ENCODE measurements around the gene LYRM9. TPM values are rescaled to one million over a fixed set of nuclear protein-coding genes. Genes with fewer than 3 reads are reported as not detected.
A peak's percentile ranks its signal among the peaks of the same experiment; 100 is the strongest.

LYRM9 gene
- total RNA-seq, 1 experiment from 2014 or later: 0.97 TPM

DNA sequence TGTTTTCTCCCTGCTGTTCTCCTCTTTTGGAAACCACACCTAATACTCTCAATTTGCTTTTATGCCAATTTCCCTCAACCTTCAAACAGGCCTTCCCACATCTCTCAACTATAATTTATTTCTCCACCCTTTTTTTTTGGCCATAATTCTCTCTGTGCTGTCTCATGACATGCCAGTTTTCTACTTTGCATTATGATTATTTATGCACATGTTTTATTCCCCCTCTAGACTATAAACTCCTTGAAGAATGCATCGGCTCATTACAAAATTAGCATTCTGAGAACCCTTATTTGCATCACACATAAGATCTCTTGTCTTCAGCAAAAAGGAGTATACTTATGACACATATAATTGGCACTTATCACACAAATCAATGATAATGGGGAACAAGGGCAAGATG, 10.9 kb upstream of the LYRM9 start:
- no peaks in the 10 kb centered on the region for H3K79me2 ChIP-seq (ENCODE audit: low read length)
- H3K9ac ChIP-seq (ENCODE audit: low read length): no peak overlapping the region
- H3K9me2 ChIP-seq (replicated peaks; ENCODE audit: insufficient read depth, low read length): no peaks in the 10 kb centered on the region
- H3K4me2 ChIP-seq (ENCODE audit: low read depth, low read length, poor library complexity, severe bottlenecking): no peak overlapping the region
- no peaks in the 10 kb centered on the region for H3K36me3 ChIP-seq (ENCODE audit: insufficient read depth, low read length)
- H3K27ac ChIP-seq (ENCODE audit: low read length): no peak overlapping the region
- H2AFZ ChIP-seq (ENCODE audit: low read length): no peak overlapping the region
- H3K4me1 ChIP-seq (ENCODE audit: low read length): no peaks in the 10 kb centered on the region
- no peaks in the 10 kb centered on the region for H3K9me3 ChIP-seq (ENCODE audit: low read length)
- no peak for DNase-seq
- no peak overlapping the region for H3K4me3 ChIP-seq (ENCODE audit: low read length)
- H3K27me3 ChIP-seq (ENCODE audit: low read length): 0 out of 2 replicates have a peak, but pooled peaks cover 4% of the 10 kb centered on the region
- no peaks in the 10 kb centered on the region for H4K20me1 ChIP-seq (ENCODE audit: insufficient read depth, low read depth, low read length)

DNA sequence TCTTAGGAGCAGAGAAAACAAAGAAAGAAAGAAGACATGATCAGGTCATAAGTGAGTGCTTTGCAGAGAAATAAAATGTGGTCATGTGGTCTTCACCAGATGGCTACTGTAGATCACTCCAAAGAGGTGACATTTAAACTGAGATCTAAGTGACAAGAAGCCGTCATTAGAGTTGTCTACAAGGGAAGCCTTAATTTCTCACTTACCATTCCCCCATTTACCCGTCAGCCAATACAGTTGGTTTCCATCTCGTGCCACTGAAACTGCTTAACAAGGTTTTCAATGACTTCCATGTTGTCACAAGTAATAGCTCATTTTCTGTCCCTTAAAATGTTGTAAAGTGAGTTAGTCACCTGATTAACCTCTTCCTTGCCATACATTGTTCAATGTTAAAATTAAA, 6.4 kb upstream of the LYRM9 start:
- Histone ChIP-seq H3K4me2 (ENCODE audit: low read depth, low read length, poor library complexity, severe bottlenecking) (no peak overlapping the region), H3K27me3 (ENCODE audit: low read length) (no peaks in the 10 kb centered on the region), H2AFZ (ENCODE audit: low read length) (no peak overlapping the region), H3K9ac (ENCODE audit: low read length) (no peak overlapping the region), H3K4me1 (ENCODE audit: low read length) (peaks cover under 1% of the 10 kb centered on the region), H3K36me3 (ENCODE audit: insufficient read depth, low read length) (no peaks in the 10 kb centered on the region), H3K4me3 (ENCODE audit: low read length) (no peak overlapping the region), H3K79me2 (ENCODE audit: low read length) (no peaks in the 10 kb centered on the region), H3K9me3 (ENCODE audit: low read length) (no peaks in the 10 kb centered on the region), H3K9me2 (replicated peaks; ENCODE audit: insufficient read depth, low read length) (no peaks in the 10 kb centered on the region), H4K20me1 (ENCODE audit: insufficient read depth, low read depth, low read length) (no peaks in the 10 kb centered on the region), H3K27ac (ENCODE audit: low read length) (no peak overlapping the region)
- DNase-seq: no peak

DNA sequence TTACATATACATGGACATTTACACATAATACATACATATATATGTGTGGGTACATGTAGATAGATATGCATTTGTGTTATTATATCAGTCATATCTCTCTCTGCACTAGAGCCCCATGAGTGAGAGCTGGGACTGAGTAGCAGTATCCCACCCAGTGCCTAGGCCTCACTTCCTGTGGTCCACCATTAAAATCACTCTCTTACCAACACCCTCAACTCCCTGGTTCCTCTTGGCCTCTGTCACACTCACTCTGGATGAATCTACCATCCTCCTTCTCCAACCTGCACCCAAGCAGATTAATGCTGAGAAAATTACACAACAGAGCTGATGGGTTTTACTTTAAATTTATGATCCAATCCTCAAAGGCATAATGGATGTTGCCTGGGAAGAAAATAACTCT, 4.9 kb upstream of the LYRM9 start:
- no peak overlapping the region for H3K27ac ChIP-seq (ENCODE audit: low read length)
- H4K20me1 ChIP-seq (ENCODE audit: insufficient read depth, low read depth, low read length): no peaks in the 10 kb centered on the region
- no peaks in the 10 kb centered on the region for H3K36me3 ChIP-seq (ENCODE audit: insufficient read depth, low read length)
- no peak overlapping the region for H3K4me3 ChIP-seq (ENCODE audit: low read length)
- DNase-seq: no peak
- no peaks in the 10 kb centered on the region for H3K9me2 ChIP-seq (replicated peaks; ENCODE audit: insufficient read depth, low read length)
- H3K9me3 ChIP-seq (ENCODE audit: low read length): no peaks in the 10 kb centered on the region
- no peaks in the 10 kb centered on the region for H3K79me2 ChIP-seq (ENCODE audit: low read length)
- no peak overlapping the region for H3K4me2 ChIP-seq (ENCODE audit: low read depth, low read length, poor library complexity, severe bottlenecking)
- H3K27me3 ChIP-seq (ENCODE audit: low read length): no peaks in the 10 kb centered on the region
- H3K4me1 ChIP-seq (ENCODE audit: low read length): peaks cover 13% of the 10 kb centered on the region
- H3K9ac ChIP-seq (ENCODE audit: low read length): no peak overlapping the region
- no peak overlapping the region for H2AFZ ChIP-seq (ENCODE audit: low read length)

DNA sequence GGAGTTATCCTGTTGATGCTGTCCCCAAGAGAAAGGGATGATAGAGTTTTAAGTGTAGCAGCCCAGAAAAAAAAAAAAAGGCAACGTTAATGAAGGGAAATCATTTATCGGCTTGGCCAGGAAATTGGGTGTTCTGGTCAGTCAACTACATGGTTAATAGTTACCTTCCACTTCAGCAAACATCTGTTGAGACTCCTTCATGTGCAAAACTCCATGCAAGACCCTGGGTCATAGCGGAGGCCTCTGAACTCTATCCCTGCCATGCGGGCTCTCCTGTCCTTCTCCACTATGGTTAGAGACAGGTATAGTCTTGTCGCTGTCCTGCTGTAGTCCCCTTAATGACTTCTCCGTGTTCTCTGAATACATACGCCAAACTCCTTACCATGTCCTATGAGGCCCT, 3.5 kb upstream of the LYRM9 start:
- H3K9ac ChIP-seq (ENCODE audit: low read length): no peak overlapping the region
- no peak overlapping the region for H3K4me2 ChIP-seq (ENCODE audit: low read depth, low read length, poor library complexity, severe bottlenecking)
- no peak overlapping the region for H3K4me3 ChIP-seq (ENCODE audit: low read length)
- H3K27me3 ChIP-seq (ENCODE audit: low read length): no peaks in the 10 kb centered on the region
- H3K4me1 ChIP-seq (ENCODE audit: low read length): peaks cover 18% of the 10 kb centered on the region
- H3K27ac ChIP-seq (ENCODE audit: low read length): no peak overlapping the region
- no peaks in the 10 kb centered on the region for H3K79me2 ChIP-seq (ENCODE audit: low read length)
- H2AFZ ChIP-seq (ENCODE audit: low read length): no peak overlapping the region
- H3K9me3 ChIP-seq (ENCODE audit: low read length): no peaks in the 10 kb centered on the region
- H4K20me1 ChIP-seq (ENCODE audit: insufficient read depth, low read depth, low read length): no peaks in the 10 kb centered on the region
- DNase-seq: no peak
- H3K9me2 ChIP-seq (replicated peaks; ENCODE audit: insufficient read depth, low read length): no peaks in the 10 kb centered on the region
- H3K36me3 ChIP-seq (ENCODE audit: insufficient read depth, low read length): no peaks in the 10 kb centered on the region

DNA sequence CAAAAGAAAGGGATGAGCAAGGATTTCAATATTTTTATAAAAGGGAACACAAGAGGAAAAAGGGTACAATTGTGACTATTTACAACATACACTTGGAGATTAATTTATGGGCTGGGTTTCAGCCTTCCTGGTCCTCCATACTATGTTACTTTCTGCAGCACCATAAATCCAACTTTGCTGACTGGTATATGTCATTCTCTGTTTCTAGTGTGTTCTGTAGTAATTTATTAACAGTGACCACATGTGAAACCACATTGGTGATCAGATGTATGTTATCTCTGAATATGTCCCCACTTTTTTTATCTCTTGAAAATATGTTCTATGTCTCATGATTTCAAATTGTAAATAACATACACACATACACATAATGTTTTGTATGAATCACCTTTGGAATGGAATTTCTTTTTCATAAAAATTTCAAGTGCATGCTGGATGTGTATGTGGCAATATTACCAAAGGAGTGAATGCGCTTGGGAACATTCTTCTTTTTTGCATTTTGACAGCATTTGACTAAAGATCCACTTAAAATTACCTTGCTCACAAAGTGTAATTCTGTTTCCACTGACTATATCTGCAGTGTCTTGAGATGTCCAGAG, 2.9 kb upstream of the LYRM9 start:
- no peaks in the 10 kb centered on the region for H4K20me1 ChIP-seq (ENCODE audit: insufficient read depth, low read depth, low read length)
- no peak overlapping the region for H3K4me3 ChIP-seq (ENCODE audit: low read length)
- no peak for DNase-seq
- H3K4me1 ChIP-seq (ENCODE audit: low read length): peaks cover 18% of the 10 kb centered on the region
- no peak overlapping the region for H3K4me2 ChIP-seq (ENCODE audit: low read depth, low read length, poor library complexity, severe bottlenecking)
- no peaks in the 10 kb centered on the region for H3K9me3 ChIP-seq (ENCODE audit: low read length)
- no peaks in the 10 kb centered on the region for H3K9me2 ChIP-seq (replicated peaks; ENCODE audit: insufficient read depth, low read length)
- no peak overlapping the region for H3K27ac ChIP-seq (ENCODE audit: low read length)
- no peaks in the 10 kb centered on the region for H3K36me3 ChIP-seq (ENCODE audit: insufficient read depth, low read length)
- H3K9ac ChIP-seq (ENCODE audit: low read length): no peak overlapping the region
- H3K27me3 ChIP-seq (ENCODE audit: low read length): no peaks in the 10 kb centered on the region
- no peak overlapping the region for H2AFZ ChIP-seq (ENCODE audit: low read length)
- no peaks in the 10 kb centered on the region for H3K79me2 ChIP-seq (ENCODE audit: low read length)

DNA sequence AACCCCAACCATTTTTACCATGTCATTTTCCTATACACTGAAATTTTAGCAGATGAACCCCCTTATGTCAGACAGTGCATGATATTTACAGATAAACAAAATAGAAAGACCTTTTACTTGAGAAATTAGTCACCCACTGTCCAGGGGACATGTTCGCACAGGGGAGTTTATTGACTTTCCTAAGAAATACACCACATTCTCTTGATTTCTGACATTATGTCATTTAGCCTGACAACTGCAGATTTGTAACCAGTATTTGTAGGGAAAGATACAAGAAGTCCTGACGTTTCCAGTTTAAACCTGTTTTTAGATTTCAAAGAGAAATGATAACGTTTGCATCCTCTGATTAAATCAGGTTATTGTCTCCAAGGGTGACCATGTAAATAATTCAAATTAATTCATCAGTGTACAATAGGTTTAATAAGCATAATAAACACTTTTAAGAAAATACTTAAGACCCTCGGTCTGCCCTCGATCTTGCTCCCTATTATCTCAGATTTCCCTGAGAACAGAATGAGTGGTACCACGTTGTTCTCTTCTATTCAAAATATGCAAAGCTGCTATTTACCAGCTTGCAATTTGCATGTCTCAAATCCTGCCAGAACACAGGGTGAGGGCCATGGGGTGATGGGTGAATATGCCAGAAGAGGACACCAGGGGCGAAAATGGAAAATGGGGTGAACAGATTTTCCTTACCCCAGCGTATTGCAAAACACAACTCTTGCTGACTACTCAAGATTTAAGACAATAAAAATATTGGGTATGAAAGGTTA, 2.1 kb upstream of the LYRM9 start:
- Histone ChIP-seq H3K79me2 (ENCODE audit: low read length) (no peaks in the 10 kb centered on the region), H3K4me2 (ENCODE audit: low read depth, low read length, poor library complexity, severe bottlenecking) (no peak overlapping the region), H3K4me3 (ENCODE audit: low read length) (no peak overlapping the region), H3K27me3 (ENCODE audit: low read length) (no peaks in the 10 kb centered on the region), H2AFZ (ENCODE audit: low read length) (no peak overlapping the region), H3K9me2 (replicated peaks; ENCODE audit: insufficient read depth, low read length) (no peaks in the 10 kb centered on the region), H3K27ac (ENCODE audit: low read length) (no peak overlapping the region), H4K20me1 (ENCODE audit: insufficient read depth, low read depth, low read length) (no peaks in the 10 kb centered on the region), H3K36me3 (ENCODE audit: insufficient read depth, low read length) (no peaks in the 10 kb centered on the region), H3K9me3 (ENCODE audit: low read length) (no peaks in the 10 kb centered on the region), H3K4me1 (ENCODE audit: low read length) (peaks cover 18% of the 10 kb centered on the region), H3K9ac (ENCODE audit: low read length) (no peak overlapping the region)
- no peak for DNase-seq

DNA sequence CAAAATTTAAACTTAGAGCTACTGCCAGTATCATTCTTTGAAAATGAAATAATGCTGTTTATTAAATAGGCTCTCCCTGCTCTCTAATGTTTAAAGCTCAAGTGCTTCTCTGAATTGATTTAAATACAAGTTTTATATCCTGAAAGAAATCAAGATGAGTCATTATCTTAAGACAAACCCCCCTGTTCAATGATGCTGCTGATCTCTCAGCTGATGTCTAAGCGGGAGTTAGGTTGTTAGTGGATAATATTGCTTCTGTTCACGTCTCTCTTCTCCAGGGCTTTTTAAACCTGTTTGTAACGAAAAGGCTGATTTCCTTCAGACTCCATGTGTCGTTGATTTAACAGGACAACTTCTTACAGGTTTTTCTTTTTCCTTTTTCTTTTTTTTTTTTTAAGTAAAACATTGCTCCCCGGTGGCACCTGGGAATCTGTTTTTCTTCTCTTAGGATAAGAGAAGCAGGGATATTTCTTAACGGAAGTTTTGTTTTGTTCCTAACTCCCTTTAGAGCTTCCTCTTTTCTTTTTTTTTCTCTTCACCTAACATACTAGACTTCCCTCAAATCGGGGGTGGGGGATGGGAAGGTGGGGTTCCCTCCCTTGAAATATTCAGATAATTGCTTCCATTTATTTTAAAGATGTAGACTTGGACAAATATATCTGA, 807 bp upstream of the LYRM9 start:
- no peak for DNase-seq
- Histone ChIP-seq H3K4me1 (ENCODE audit: low read length) (peaks cover 18% of the 10 kb centered on the region), H3K36me3 (ENCODE audit: insufficient read depth, low read length) (no peaks in the 10 kb centered on the region), H3K9me3 (ENCODE audit: low read length) (no peaks in the 10 kb centered on the region), H3K9ac (ENCODE audit: low read length) (peak overlapping the region; percentile 21; the same call in 1 of the 2 replicates), H3K27ac (ENCODE audit: low read length) (no peak overlapping the region), H4K20me1 (ENCODE audit: insufficient read depth, low read depth, low read length) (no peaks in the 10 kb centered on the region), H2AFZ (ENCODE audit: low read length) (peak overlapping the region; percentile 75), H3K27me3 (ENCODE audit: low read length) (no peaks in the 10 kb centered on the region), H3K4me2 (ENCODE audit: low read depth, low read length, poor library complexity, severe bottlenecking) (peak overlapping the region; percentile 74), H3K4me3 (ENCODE audit: low read length) (no peak overlapping the region; the same call in 1 of the 2 replicates), H3K79me2 (ENCODE audit: low read length) (no peaks in the 10 kb centered on the region), H3K9me2 (replicated peaks; ENCODE audit: insufficient read depth, low read length) (no peaks in the 10 kb centered on the region)

DNA sequence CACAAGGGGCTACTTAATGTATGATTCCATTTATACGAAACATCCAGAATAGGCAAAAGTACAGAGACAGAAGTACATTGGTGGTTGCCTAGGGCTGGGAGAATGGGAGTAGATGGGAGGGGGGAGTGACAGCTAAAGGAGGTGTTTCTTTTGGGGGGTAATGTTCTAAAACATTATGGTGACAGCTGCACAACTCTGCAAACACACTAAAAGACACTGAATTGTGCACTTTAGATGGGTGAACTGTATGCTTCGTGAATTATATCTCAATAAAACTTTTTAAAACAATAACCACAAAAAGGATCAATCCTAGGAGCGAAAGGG, 661 bp downstream of the LYRM9 start:
- Histone ChIP-seq H3K9me2 (replicated peaks; ENCODE audit: insufficient read depth, low read length) (no peaks in the 10 kb centered on the region), H3K9me3 (ENCODE audit: low read length) (no peaks in the 10 kb centered on the region), H3K9ac (ENCODE audit: low read length) (peak overlapping the region; percentile 70), H3K27me3 (ENCODE audit: low read length) (no peaks in the 10 kb centered on the region), H3K27ac (ENCODE audit: low read length) (no peak overlapping the region), H3K36me3 (ENCODE audit: insufficient read depth, low read length) (no peaks in the 10 kb centered on the region), H3K4me1 (ENCODE audit: low read length) (peaks cover 18% of the 10 kb centered on the region), H3K4me2 (ENCODE audit: low read depth, low read length, poor library complexity, severe bottlenecking) (peak overlapping the region; percentile 74), H3K4me3 (ENCODE audit: low read length) (peak overlapping the region; percentile 68), H4K20me1 (ENCODE audit: insufficient read depth, low read depth, low read length) (no peaks in the 10 kb centered on the region), H3K79me2 (ENCODE audit: low read length) (no peaks in the 10 kb centered on the region), H2AFZ (ENCODE audit: low read length) (no peak overlapping the region; the same call in 1 of the 2 replicates)
- no peak for DNase-seq
